SK-N-MC (cell line): ENCODE data around the gene CETP.

Experiments used
- DNase-seq: peaks from one replicate; pipeline ENCODE4 v3.0.0-alpha.2; 2011; ENCODE audit warnings: low read depth, low spot score
- H3K27ac ChIP-seq: fragments of 200-600 bp; sonication (generic); 2 replicates; pipeline ENCODE4 v1.5.1; 2016; ENCODE audit warnings: mixed run types
- H3K36me3 ChIP-seq: fragments of 200-600 bp; sonication (generic); 2 replicates; pipeline ENCODE4 v1.6.1; 2017; ENCODE audit warnings: antibody characterized with exemption, low read length, mixed read lengths; ENCODE audit not compliant: insufficient read depth
- H3K4me3 ChIP-seq: fragments of 200-600 bp; sonication (generic); 2 replicates; pipeline ENCODE4 v1.5.1; 2016
- H3K9ac ChIP-seq: fragments of 200-600 bp; sonication (generic); 2 replicates; pipeline ENCODE4 v1.8.0; 2017; ENCODE audit warnings: mixed run types, mixed read lengths; ENCODE audit not compliant: insufficient read length
- H3K9me3 ChIP-seq: fragments of 200-600 bp; sonication (generic); 2 replicates; pipeline ENCODE4 v1.6.1; 2017; ENCODE audit warnings: low read depth, mild to moderate bottlenecking, antibody characterized with exemption, low read length, moderate library complexity, mixed read lengths
- EZH2 ChIP-seq: fragments of 200-600 bp; sonication (generic); IDR thresholded peaks from one replicate; pipeline ENCODE4 v1.6.1; 2017; ENCODE audit warnings: antibody characterized with exemption
- FOXP2 ChIP-seq: optimal IDR thresholded peaks from 2 replicates; pipeline ENCODE3; 2011; ENCODE audit warnings: mild to moderate bottlenecking, moderate library complexity; ENCODE audit not compliant: insufficient read depth; ENCODE audit errors: extremely low read length, control extremely low read depth
- POLR2AphosphoS5 ChIP-seq: IDR thresholded peaks from 2 replicates; pipeline ENCODE4 v1.6.1; 2012; ENCODE audit warnings: mild to moderate bottlenecking, low read depth, low read length, borderline replicate concordance

The CETP gene

GRCh38 chr16:57031156-57031555 is 69.4 kb downstream of the CETP start:
- Histone ChIP-seq H3K27ac (no peak overlapping the region), H3K9ac (no peak overlapping the region), H3K36me3 (no peaks in the 10 kb centered on the region), H3K4me3 (no peak overlapping the region), H3K9me3 (no peaks in the 10 kb centered on the region)
- no peak for TF ChIP-seq POLR2AphosphoS5
- TF ChIP-seq EZH2 = no peak
- no peak for DNase-seq

GRCh38 chr16:57032346-57032745 is 70.6 kb downstream of the CETP start:
- Histone ChIP-seq H3K36me3 (no peaks in the 10 kb centered on the region), H3K4me3 (no peak overlapping the region), H3K9ac (no peak overlapping the region), H3K9me3 (no peaks in the 10 kb centered on the region), H3K27ac (no peak overlapping the region)
- TF ChIP-seq EZH2 = no peak
- no peak for TF ChIP-seq POLR2AphosphoS5
- no peak for TF ChIP-seq FOXP2
- DNase-seq = no peak

GRCh38 chr16:57032931-57033330 is 71.2 kb downstream of the CETP start:
- H3K27ac ChIP-seq = no peak overlapping the region
- no peak for DNase-seq
- no peaks in the 10 kb centered on the region for H3K9me3 ChIP-seq
- no peaks in the 10 kb centered on the region for H3K36me3 ChIP-seq
- H3K4me3 ChIP-seq = no peak overlapping the region
- H3K9ac ChIP-seq = no peak overlapping the region
- TF ChIP-seq FOXP2 = no peak
- TF ChIP-seq POLR2AphosphoS5 = no peak
- TF ChIP-seq EZH2 = no peak
